22Rv1 (cell line): ENCODE measurements around the gene CBX6.

Experiments used
- H3K27ac ChIP-seq: fragments of 450-650 bp; 2 replicates; pipeline ENCODE4 v1.5.1; 2017
- CTCF ChIP-seq: fragments of 450-650 bp; IDR thresholded peaks from 2 replicates; pipeline ENCODE4 v1.5.1; 2017; ENCODE audit warnings: mild to moderate bottlenecking
- ZFX ChIP-seq: fragments of 450-650 bp; IDR thresholded peaks from 2 replicates; pipeline ENCODE4 v1.6.1; 2017; ENCODE audit warnings: antibody characterized with exemption, borderline replicate concordance

Gene CBX6

DNA sequence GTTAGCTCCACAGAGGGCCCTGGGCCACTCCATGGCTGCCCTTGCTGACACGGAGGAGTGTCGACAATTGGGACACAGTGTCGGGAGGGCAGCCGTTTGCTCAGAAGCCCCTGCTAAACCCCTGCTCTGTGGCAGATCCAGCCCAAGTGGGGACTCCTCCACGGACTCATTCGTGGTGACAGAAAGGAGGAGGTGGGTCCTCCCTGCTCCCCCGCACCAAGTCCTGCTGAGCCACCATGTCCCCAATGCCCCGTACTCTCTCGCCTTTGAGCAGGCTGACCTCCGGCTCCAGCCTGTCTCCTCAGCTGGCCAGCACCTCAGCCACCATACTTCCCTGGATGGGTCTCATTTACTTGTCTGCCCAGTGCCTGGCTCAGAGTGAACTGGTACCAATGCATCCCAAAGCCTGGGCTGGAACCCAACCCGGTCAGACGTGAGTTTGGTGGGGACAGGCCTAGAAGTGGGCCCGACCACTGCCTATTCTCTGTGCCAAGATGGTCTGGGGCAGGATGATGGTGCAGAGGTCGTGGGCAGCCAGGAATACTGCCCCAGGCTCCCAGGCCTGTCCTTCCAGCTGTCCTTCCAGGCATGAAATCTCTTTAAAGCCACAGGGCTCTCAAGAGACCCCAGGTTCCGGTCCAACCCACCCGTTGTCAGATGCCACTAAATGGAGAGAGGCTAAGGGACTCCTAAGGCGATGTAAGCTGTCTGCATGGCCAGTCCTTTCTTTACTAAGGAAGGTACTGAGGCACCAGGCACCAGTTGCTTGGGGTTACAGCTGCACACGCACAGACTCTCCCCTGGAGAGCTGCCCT, 4.3 kb downstream of the CBX6 start:
- TF ChIP-seq ZFX, result no peak
- no peak overlapping the region for H3K27ac ChIP-seq

- no peak overlapping the region for H3K27ac ChIP-seq
- no peak for TF ChIP-seq ZFX
- no peak for TF ChIP-seq CTCF
Measured at GRCh38 chr22:38867124-38867455, 4.9 kb downstream of the CBX6 start.

DNA sequence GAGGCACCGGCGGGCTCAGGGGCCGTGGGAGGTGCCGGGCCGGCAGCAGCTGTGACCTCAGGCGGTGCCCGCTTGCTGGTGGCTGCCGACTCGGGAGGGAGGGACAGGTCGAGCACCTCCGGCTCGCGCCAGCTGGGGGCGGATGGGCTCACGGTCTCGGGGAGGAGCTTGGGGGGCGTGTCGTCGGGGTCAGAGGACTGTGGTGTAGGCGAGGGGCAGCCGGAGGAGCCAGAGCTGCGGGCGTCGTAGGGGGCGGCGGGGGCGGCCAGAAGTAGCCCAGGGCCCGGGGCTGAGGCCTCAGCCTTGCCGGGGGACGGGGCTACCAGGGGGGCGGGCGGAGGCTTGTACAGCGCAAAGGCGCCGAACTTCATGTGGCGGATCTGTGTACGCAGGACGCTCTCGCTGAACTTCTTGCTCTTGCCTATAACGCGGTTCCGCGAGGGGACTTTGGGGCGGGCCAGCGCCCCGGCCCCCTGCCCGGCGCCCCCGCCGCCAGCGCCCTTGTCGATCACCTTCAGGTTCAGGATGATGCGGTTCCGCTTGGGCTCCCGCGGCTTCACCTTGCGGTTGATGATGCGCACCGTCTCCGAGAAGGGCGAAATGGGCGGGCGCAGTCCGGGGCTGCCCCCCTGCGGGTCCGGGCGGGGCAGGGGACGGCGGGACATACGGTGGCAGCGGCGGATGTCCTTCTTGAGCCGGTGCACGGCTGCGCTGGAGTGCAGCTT, 5.5 kb downstream of the CBX6 start:
- TF ChIP-seq ZFX (no peak), CTCF (no peak)
- no peak overlapping the region for H3K27ac ChIP-seq

GRCh38 chr22:38866024-38866398, 6.0 kb downstream of the CBX6 start:
- TF ChIP-seq ZFX, result no peak
- no peak for TF ChIP-seq CTCF
- no peak overlapping the region for H3K27ac ChIP-seq

DNA sequence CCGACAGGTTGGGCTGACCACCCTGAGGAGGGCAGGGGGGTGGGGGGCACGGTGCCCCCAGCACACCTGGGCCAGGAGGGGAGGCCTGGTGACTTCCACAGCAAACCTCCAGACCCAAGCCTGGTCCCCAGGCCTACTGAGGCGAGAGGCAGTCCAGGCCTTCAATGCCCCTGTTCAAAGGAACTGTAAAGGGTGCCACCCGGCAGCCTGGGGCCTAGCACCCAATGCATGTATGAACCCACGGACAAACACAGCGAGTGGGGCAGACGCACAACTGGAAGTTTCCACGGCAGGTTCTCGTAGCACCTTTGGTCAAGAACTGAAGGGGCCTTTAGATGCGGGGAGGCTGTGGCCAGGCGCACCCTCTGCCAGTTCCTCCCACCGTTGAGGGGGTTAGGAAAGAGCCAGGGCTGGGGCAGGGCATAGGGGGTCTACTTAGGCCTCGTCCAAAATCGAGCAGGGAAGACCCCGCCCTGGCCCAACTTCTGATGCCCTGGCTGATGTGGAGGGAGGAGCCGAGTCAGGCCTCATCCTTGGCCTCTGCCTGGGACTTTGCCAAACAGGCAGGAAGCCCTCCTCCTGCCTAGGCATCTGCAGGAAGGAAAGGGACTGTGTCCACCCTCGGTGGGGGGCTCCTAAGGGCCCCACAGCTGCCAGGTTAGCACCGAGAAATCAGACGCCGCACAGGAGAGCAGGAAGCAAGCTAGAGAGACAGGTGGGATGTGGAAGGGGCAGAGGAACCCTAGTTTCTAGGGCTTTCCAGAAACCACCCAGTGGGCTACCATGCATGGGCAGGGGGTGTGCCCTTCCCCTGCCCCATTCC, 6.6 kb downstream of the CBX6 start:
- TF ChIP-seq ZFX (no peak), CTCF (no peak)
- 0 out of 2 replicates have a peak overlapping the region, but pooled peaks have one; percentile 5 for H3K27ac ChIP-seq

DNA sequence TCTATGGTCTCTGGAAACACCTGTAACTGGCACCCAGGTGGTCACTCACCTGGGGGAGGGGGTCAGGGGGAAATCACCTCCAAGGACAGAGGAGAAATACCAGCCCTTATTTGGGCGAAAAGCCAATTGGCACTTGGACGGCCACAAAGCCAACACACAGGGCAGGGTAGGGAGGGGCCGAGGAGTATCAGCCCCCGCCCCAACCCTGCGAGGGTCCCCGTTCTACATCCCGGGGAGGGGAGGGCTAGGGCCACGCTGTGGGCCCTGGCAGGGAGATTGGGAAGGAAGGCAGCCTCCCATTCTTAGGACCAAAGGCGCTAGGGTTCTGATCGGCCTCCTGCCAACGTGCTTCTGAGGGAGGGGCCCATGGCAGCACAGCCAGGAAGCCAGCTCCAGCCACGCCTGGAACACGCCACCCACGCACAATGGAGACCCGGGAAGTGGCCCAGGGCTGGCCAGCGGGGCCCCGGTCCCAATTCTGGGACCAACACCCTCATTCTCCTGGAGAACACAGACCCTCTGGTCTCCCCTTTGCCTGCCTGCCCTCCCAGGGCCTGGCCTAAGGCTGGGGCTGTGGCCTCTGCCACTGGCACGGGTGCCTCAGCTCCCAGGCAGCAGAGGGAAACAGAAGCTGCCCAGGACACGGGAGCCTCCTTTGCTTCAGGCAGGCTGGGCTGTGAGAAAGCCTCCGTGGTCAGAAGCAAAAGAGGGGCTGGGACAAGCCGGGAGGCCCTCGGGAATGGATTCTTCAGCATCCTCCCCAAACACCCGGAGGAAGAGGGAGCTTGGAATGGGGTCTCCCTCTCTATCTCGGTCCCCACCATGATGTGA, 7.4 kb downstream of the CBX6 start:
- TF ChIP-seq ZFX (no peak), CTCF (no peak)
- H3K27ac ChIP-seq, result 0 out of 2 replicates have a peak overlapping the region, but pooled peaks have one; percentile 5
